PFSK-1 (cell line): Measurements from ENCODE around the gene HOXA5.

Source experiments
- POLR2AphosphoS5 ChIP-seq: IDR thresholded peaks from 2 replicates; pipeline ENCODE4 v1.6.1; 2012; ENCODE audit warnings: low read depth, mild to moderate bottlenecking, control low read depth, low read length, moderate library complexity
- SIN3A ChIP-seq: IDR thresholded peaks from 2 replicates; pipeline ENCODE4 v1.6.1; 2012; ENCODE audit warnings: mild to moderate bottlenecking, low read length, moderate library complexity, borderline replicate concordance; ENCODE audit not compliant: insufficient read depth

GRCh38 chr7:27095897-27096767 is 47.3 kb downstream of the HOXA5 start, which contains the start of gene HOXA1:
- TF ChIP-seq POLR2AphosphoS5 (no peak), SIN3A (no peak)
